CD14-positive monocyte (primary cell): ENCODE results near the gene MPPED1. TPM values are rescaled to one million over a fixed set of nuclear protein-coding genes. Genes with fewer than 3 reads are reported as not detected.

Experiments used
- DNase-seq, 3 donors: peaks; one replicate each; pipeline ENCODE4 v3.0.0-alpha.2; 2011 to 2022
- H2AFZ ChIP-seq: 2 replicates; pipeline ENCODE4 v1.6.0; 2012; ENCODE audit warnings: mild to moderate bottlenecking, low read depth, low read length, inconsistent platforms; ENCODE audit not compliant: insufficient read depth, poor library complexity, severe bottlenecking
- H3K27ac ChIP-seq, 2 donors: 1 replicate in 1 of 2; 2 replicates in 1 of 2; pipeline ENCODE4 v1.5.1; 2012 to 2013; ENCODE audit warnings: low read length in 2 of 2, control low read depth in 1 of 2, inconsistent platforms in 1 of 2, low read depth in 1 of 2, mild to moderate bottlenecking in 1 of 2
- H3K27me3 ChIP-seq, 2 donors: one replicate each; pipeline versions ENCODE4 v1.6.0 to v1.6.1; 2011 to 2013; ENCODE audit warnings: low read length in 2 of 2; ENCODE audit not compliant: control insufficient read depth in 2 of 2, insufficient read depth in 2 of 2
- H3K36me3 ChIP-seq, 2 donors: replicated peaks in 1 of 2; 1 replicate in 1 of 2; 2 replicates in 1 of 2; pipeline versions ENCODE4 v1.5.1 to v1.6.1; 2012 to 2013; ENCODE audit warnings: low read length in 2 of 2, control low read depth in 1 of 2, inconsistent platforms in 1 of 2, mild to moderate bottlenecking in 1 of 2; ENCODE audit not compliant: insufficient read depth in 2 of 2, control insufficient read depth in 1 of 2
- H3K4me1 ChIP-seq, 2 donors: 1 replicate in 1 of 2; 2 replicates in 1 of 2; pipeline versions ENCODE4 v1.5.1 to v1.6.1; 2012 to 2013; ENCODE audit warnings: low read length in 2 of 2, control low read depth in 1 of 2, inconsistent platforms in 1 of 2, mild to moderate bottlenecking in 1 of 2, moderate library complexity in 1 of 2; ENCODE audit not compliant: insufficient read depth in 2 of 2, control insufficient read depth in 1 of 2
- H3K4me2 ChIP-seq: replicated peaks from 2 replicates; pipeline ENCODE3; 2012; ENCODE audit warnings: low read length, moderate library complexity, mild to moderate bottlenecking; ENCODE audit not compliant: poor library complexity, severe bottlenecking; ENCODE audit errors: extremely low read depth
- H3K4me3 ChIP-seq, 3 experiments: fragments of 200-600 bp in 1 of 3; sonication (generic) in 1 of 3; replicated peaks in 1 of 3; 1 replicate in 2 of 3; 2 replicates in 1 of 3; pipeline ENCODE4 v1.5.1; 2011 to 2013; ENCODE audit warnings: low read length in 3 of 3, mild to moderate bottlenecking in 3 of 3, control low read depth in 2 of 3, low read depth in 2 of 3, inconsistent platforms in 1 of 3, moderate library complexity in 1 of 3
- H3K79me2 ChIP-seq: 2 replicates; pipeline ENCODE4 v1.6.0; 2012; ENCODE audit warnings: mild to moderate bottlenecking, control low read depth, inconsistent platforms, low read length, moderate library complexity; ENCODE audit not compliant: insufficient read depth
- H3K9ac ChIP-seq: 2 replicates; pipeline ENCODE4 v1.6.0; 2017; ENCODE audit warnings: low read length, mild to moderate bottlenecking; ENCODE audit not compliant: insufficient read depth, poor library complexity, severe bottlenecking
- H3K9me3 ChIP-seq, 2 donors: replicated peaks in 1 of 2; 1 replicate in 1 of 2; 2 replicates in 1 of 2; pipeline versions ENCODE4 v1.5.1 to v1.6.1; 2012 to 2013; ENCODE audit warnings: low read length in 2 of 2, control low read depth in 1 of 2; ENCODE audit not compliant: control insufficient read depth in 1 of 2, insufficient read depth in 1 of 2
- H4K20me1 ChIP-seq: 2 replicates; pipeline ENCODE4 v1.6.0; 2012; ENCODE audit warnings: mild to moderate bottlenecking, low read length, control low read depth, moderate library complexity; ENCODE audit not compliant: insufficient read depth
- H3K27ac Mint-ChIP-seq, 7 donors: one replicate each; pipeline ENCODE4 v1.8.0; 2020; ENCODE audit warnings: mild to moderate bottlenecking in 7 of 7, mixed read lengths in 7 of 7, moderate library complexity in 6 of 7, inconsistent platforms in 2 of 7
- H3K27me3 Mint-ChIP-seq, 3 donors: one replicate each; pipeline ENCODE4 v1.8.0; 2021 to 2022; ENCODE audit warnings: low read depth in 3 of 3, mild to moderate bottlenecking in 3 of 3, mixed read lengths in 3 of 3, moderate library complexity in 3 of 3, inconsistent platforms in 1 of 3
- H3K36me3 Mint-ChIP-seq, 2 donors: one replicate each; pipeline ENCODE4 v1.8.0; 2020; ENCODE audit warnings: mixed read lengths in 2 of 2, inconsistent platforms in 1 of 2, mild to moderate bottlenecking in 1 of 2
- H3K4me1 Mint-ChIP-seq: one replicate; pipeline ENCODE4 v1.8.0; 2020; ENCODE audit warnings: mild to moderate bottlenecking, mixed read lengths
- H3K4me3 Mint-ChIP-seq, 2 donors: one replicate each; pipeline ENCODE4 v1.8.0; 2020; ENCODE audit warnings: mild to moderate bottlenecking in 2 of 2, mixed read lengths in 2 of 2, moderate library complexity in 1 of 2
- H3K9me3 Mint-ChIP-seq, 7 donors: one replicate each; pipeline ENCODE4 v1.8.0; 2020 to 2022; ENCODE audit warnings: mixed read lengths in 7 of 7, mild to moderate bottlenecking in 6 of 7, moderate library complexity in 6 of 7, inconsistent platforms in 2 of 7
- CTCF ChIP-seq: fragments of 200-600 bp; IDR thresholded peaks from one replicate; pipeline ENCODE4 v1.8.0; 2022; ENCODE audit warnings: antibody characterized with exemption, mild to moderate bottlenecking
- WGBS: methylation state at CpG from one replicate; pipeline ENCODE4 v1.1.5; 2013; ENCODE audit warnings: missing lambda C conversion rate; ENCODE audit not compliant: insufficient coverage; 5-methylcytosine and 5-hydroxymethylcytosine counted together
- intact Hi-C, 2 donors: fragments of 100-400 bp; cut with micrococcal nuclease; formaldehyde crosslinking; loops; one replicate each; pipeline versions ENCODE4 v1.15.0 to v1.15.1; 2023
- polyA plus RNA-seq, 3 donors: library from polyadenylated mRNA; depleted of rRNA in 1 of 3; unstranded in 2 of 3; stranded (reverse) in 1 of 3; fragments of 300-500 nt in 2 of 3; fragments of >200 nt in 1 of 3; fragmentation: Illumina TruSeq in 2 of 3; gene quantifications; 1 replicate in 2 of 3; 2 replicates in 1 of 3; pipeline ENCODE4 v1.2.3, GENCODE V29; 2012 to 2021

The MPPED1 gene
- polyA plus RNA-seq, 3 donors: not detected

DNA sequence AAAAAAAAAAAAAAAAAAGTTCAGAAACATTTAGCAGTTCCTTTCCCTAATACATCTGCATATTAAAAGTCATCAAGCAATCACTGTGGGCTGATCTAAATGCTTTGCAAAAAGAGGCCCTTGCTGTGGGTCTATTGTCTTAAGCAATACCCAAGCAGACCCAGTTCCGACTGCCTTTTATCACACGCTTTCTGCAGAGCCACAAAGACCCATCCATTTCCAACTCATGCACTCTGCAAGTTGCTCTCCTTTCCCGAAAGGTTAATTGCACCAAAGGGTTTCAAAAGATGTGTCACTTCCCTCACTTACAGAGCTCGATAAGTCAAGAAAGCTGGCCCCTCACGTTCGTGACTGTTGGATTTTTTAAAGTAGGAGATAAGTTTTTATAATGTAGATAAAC, 138.9 kb downstream of the MPPED1 start:
- peaks cover 0 to 5% (median 0%) of the 10 kb centered on the region in 7 donors for H3K9me3 Mint-ChIP-seq
- Histone ChIP-seq H3K4me1 (no peaks in the 10 kb centered on the region), H3K9ac (no peak overlapping the region), H4K20me1 (no peaks in the 10 kb centered on the region), H2AFZ (no peak overlapping the region), H3K79me2 (no peaks in the 10 kb centered on the region), H3K4me3 (no peak overlapping the region), H3K4me2 (no peak overlapping the region), H3K27ac (no peak overlapping the region), H3K36me3 (no peaks in the 10 kb centered on the region), H3K27me3 (no peaks in the 10 kb centered on the region), H3K9me3 (no peaks in the 10 kb centered on the region)
- no peak for DNase-seq
- H3K36me3 Mint-ChIP-seq: no peaks in the 10 kb centered on the region
- peaks cover 2 to 6% (median 4%) of the 10 kb centered on the region in 3 donors for H3K27me3 Mint-ChIP-seq
- WGBS: 92% methylated on average over 2 of the region's 6 CpGs
- no peak for TF ChIP-seq CTCF
- no peak overlapping the region for H3K27ac Mint-ChIP-seq
- no peaks in the 10 kb centered on the region for H3K4me1 Mint-ChIP-seq
- intact Hi-C loops: no loop called here
- no peak overlapping the region for H3K4me3 Mint-ChIP-seq

- H3K9me3 ChIP-seq: peaks cover 0 to 9% of the 10 kb centered on the region in 2 donors
- TF ChIP-seq CTCF: no peak
- H4K20me1 ChIP-seq: no peaks in the 10 kb centered on the region
- Mint-ChIP-seq H3K36me3 (no peaks in the 10 kb centered on the region), H3K9me3 (peaks cover 0 to 11% (median 4%) of the 10 kb centered on the region in 7 donors), H3K27ac (no peak overlapping the region), H3K4me1 (no peaks in the 10 kb centered on the region), H3K27me3 (peaks cover 0 to 6% (median 4%) of the 10 kb centered on the region in 3 donors), H3K4me3 (no peak overlapping the region)
- no peak overlapping the region for H3K4me3 ChIP-seq
- no peaks in the 10 kb centered on the region for H3K36me3 ChIP-seq
- intact Hi-C loops: no loop called here
- H3K27ac ChIP-seq: no peak overlapping the region
- H3K9ac ChIP-seq: no peak overlapping the region
- no peaks in the 10 kb centered on the region for H3K27me3 ChIP-seq
- H3K79me2 ChIP-seq: no peaks in the 10 kb centered on the region
- WGBS: 91% methylated on average over 15 of the region's 16 CpGs
- no peak overlapping the region for H2AFZ ChIP-seq
- no peak overlapping the region for H3K4me2 ChIP-seq
- DNase-seq: no peak
- H3K4me1 ChIP-seq: no peaks in the 10 kb centered on the region
Measured at GRCh38 chr22:43553451-43554258, 141.8 kb downstream of the MPPED1 start.
